DOHH2 (cell line): ENCODE results near the gene PRAMEF8.
"Not testable (repeated sequence)": the region's sequence is repeated elsewhere in the genome, so short reads cannot be mapped to it uniquely, and the experiment has no call there.

Experiments
- CTCF ChIP-seq: fragments of 200-600 bp; sonication (generic); IDR thresholded peaks from one replicate; pipeline ENCODE4 v1.5.1; 2014; ENCODE audit warnings: antibody characterized with exemption, mild to moderate bottlenecking, low read depth, low read length; ENCODE audit not compliant: poor library complexity, severe bottlenecking
- EZH2phosphoT487 ChIP-seq: fragments of 200-600 bp; sonication (generic); IDR thresholded peaks from 2 replicates; pipeline ENCODE4 v1.6.1; 2017; ENCODE audit warnings: borderline replicate concordance, mild to moderate bottlenecking, antibody characterized with exemption, low read length, moderate library complexity, mixed read lengths

DNA sequence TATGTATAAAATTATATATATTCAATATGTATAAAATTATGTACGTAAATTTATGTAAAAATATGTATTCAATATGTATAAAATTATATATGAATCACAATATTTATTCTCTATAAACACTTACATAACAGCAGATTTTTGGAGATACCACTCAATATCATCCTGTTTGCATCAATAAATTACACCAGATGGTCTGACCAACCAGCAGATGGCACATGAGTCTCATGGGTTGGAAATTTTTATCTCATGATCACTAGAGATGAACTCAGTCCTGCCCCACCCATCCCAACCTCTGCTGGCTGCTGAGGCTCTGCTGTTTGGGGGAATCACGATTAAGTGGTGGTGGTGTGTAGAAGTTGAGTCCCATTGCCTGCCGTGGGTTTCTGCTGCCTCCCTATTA, 5.3 kb downstream of the PRAMEF8 start:
- not testable (repeated sequence) for TF ChIP-seq CTCF, EZH2phosphoT487
